Hepatocyte (in vitro differentiated cells): ENCODE measurements around the gene LAMP1.
A peak's percentile ranks its signal among the peaks of the same experiment; 100 is the strongest.

Experiments
- EZH2phosphoT487 ChIP-seq: fragments of 200-600 bp; sonication (generic); IDR thresholded peaks from one replicate; pipeline ENCODE4 v1.6.1; 2018; ENCODE audit warnings: antibody characterized with exemption, mild to moderate bottlenecking, low read depth, moderate library complexity; ENCODE audit not compliant: unreplicated experiment, severe bottlenecking
- TF ChIP-seq, protein P1 (sequence below): fragments of 200-600 bp; sonication (generic); IDR thresholded peaks from 2 replicates; pipeline ENCODE4 v1.5.1; 2016; ENCODE audit warnings: antibody characterized with exemption, mild to moderate bottlenecking; ENCODE audit not compliant: poor library complexity

DNA sequence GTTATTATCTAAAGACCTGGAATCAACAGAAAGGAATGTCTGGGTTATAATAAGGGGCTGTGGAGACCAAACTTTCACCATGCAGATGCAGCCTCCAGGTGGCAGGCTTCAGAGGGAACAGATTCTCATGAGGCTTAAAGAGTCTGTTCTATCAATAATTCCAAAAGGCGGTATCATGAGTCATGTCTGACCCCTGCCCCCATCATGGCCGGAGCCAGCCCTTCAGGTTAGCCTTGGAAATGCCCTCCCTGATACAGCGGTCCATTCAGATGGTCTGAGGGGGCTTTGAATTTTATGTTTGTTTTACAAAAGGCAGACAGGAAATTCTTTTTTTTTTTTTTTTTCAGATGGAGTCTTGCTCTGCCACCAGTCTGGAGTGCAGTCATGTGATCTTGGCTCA, 21.7 kb upstream of the LAMP1 start:
- TF ChIP-seq, protein P1, sequence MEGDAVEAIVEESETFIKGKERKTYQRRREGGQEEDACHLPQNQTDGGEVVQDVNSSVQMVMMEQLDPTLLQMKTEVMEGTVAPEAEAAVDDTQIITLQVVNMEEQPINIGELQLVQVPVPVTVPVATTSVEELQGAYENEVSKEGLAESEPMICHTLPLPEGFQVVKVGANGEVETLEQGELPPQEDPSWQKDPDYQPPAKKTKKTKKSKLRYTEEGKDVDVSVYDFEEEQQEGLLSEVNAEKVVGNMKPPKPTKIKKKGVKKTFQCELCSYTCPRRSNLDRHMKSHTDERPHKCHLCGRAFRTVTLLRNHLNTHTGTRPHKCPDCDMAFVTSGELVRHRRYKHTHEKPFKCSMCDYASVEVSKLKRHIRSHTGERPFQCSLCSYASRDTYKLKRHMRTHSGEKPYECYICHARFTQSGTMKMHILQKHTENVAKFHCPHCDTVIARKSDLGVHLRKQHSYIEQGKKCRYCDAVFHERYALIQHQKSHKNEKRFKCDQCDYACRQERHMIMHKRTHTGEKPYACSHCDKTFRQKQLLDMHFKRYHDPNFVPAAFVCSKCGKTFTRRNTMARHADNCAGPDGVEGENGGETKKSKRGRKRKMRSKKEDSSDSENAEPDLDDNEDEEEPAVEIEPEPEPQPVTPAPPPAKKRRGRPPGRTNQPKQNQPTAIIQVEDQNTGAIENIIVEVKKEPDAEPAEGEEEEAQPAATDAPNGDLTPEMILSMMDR: peak; percentile 65
- TF ChIP-seq EZH2phosphoT487: no peak
